Omental fat pad (tissue), 4 donors: ENCODE results near the gene ZNF175. TPM values are rescaled to one million over a fixed set of nuclear protein-coding genes. Genes with fewer than 3 reads are reported as not detected.

ENCODE experiments used
- ATAC-seq: fragments of 150-250 bp; one replicate; pipeline ENCODE4 v1.9.1; 2016; ENCODE audit warnings: mild to moderate bottlenecking, moderate library complexity; ENCODE audit not compliant: low FRiP score
- DNase-seq: peaks from one replicate; pipeline ENCODE4 v3.0.0-alpha.2; 2019; ENCODE audit warnings: low spot score
- CTCF ChIP-seq, 3 donors: fragments of 450-650 bp; IDR thresholded peaks; one replicate each; pipeline ENCODE4 v1.5.1; 2016 to 2017; ENCODE audit warnings: antibody characterized with exemption in 3 of 3, mild to moderate bottlenecking in 3 of 3, moderate library complexity in 2 of 3
- total RNA-seq, 4 donors: library from RNA; depleted of rRNA; stranded (reverse); fragments of >200 nt; gene quantifications; one replicate each; pipeline ENCODE4 v1.1.0, GENCODE V29; 2016

ZNF175 gene
- total RNA-seq, 4 donors from 2014 or later, result 2.2 to 11.5 (median 6.0) TPM

- TF ChIP-seq CTCF (IDR thresholded peaks at IDR 0.05), result no peak
- no peak for DNase-seq
- no peak for ATAC-seq
Observed at GRCh38 chr19:51589511-51589910, 18.4 kb downstream of the ZNF175 start.

GRCh38 chr19:51590441-51590840, 19.4 kb downstream of the ZNF175 start:
- ATAC-seq, result no peak
- TF ChIP-seq CTCF (IDR thresholded peaks at IDR 0.05), result no peak
- DNase-seq, result no peak

GRCh38 chr19:51592521-51592920, 21.4 kb downstream of the ZNF175 start:
- no peak for ATAC-seq
- TF ChIP-seq CTCF (IDR thresholded peaks at IDR 0.05), result no peak

GRCh38 chr19:51593138-51593890, 22.2 kb downstream of the ZNF175 start:
- no peak for TF ChIP-seq CTCF (IDR thresholded peaks at IDR 0.05)
- DNase-seq (no peak), ATAC-seq (no peak)

More at GRCh38 chr19:51592521-51592920, 21.4 kb downstream of the ZNF175 start:
- DNase-seq, result no peak

- DNase-seq (peak; percentile 88), ATAC-seq (peak; percentile 99)
- no peak for TF ChIP-seq CTCF (IDR thresholded peaks at IDR 0.05)
Observed at GRCh38 chr19:51593969-51594773, 23.1 kb downstream of the ZNF175 start.

GRCh38 chr19:51594774-51595109, 23.7 kb downstream of the ZNF175 start:
- DNase-seq (no peak), ATAC-seq (no peak)
- TF ChIP-seq CTCF (IDR thresholded peaks at IDR 0.05), result no peak
